Thymus (tissue), 11 donors: ENCODE measurements around the gene APOBR. TPM values are rescaled to one million over a fixed set of nuclear protein-coding genes. Genes with fewer than 3 reads are reported as not detected.

Source experiments
- DNase-seq, 9 donors: peaks; one replicate each; pipeline ENCODE4 v3.0.0-alpha.2; 2013; ENCODE audit warnings: low spot score in 9 of 9, low read depth in 6 of 9, missing footprints in 1 of 9
- H3K27ac ChIP-seq, 2 donors: one replicate each; pipeline ENCODE4 v1.5.1; 2013; ENCODE audit warnings: control low read depth in 1 of 2, low read depth in 1 of 2, low read length in 1 of 2, mild to moderate bottlenecking in 1 of 2, moderate library complexity in 1 of 2
- H3K27me3 ChIP-seq, 2 donors: one replicate each; pipeline ENCODE4 v1.5.1; 2013; ENCODE audit warnings: low read length in 1 of 2; ENCODE audit not compliant: control insufficient read depth in 2 of 2, insufficient read depth in 1 of 2
- H3K36me3 ChIP-seq, 2 donors: one replicate each; pipeline ENCODE4 v1.5.1; 2013; ENCODE audit warnings: low read length in 1 of 2, mild to moderate bottlenecking in 1 of 2, moderate library complexity in 1 of 2; ENCODE audit not compliant: control insufficient read depth in 2 of 2, insufficient read depth in 2 of 2
- H3K4me1 ChIP-seq, 2 donors: one replicate each; pipeline ENCODE4 v1.5.1; 2013; ENCODE audit warnings: low read length in 2 of 2; ENCODE audit not compliant: control insufficient read depth in 2 of 2, insufficient read depth in 2 of 2
- H3K4me3 ChIP-seq, 2 donors: one replicate each; pipeline ENCODE4 v1.5.1; 2013; ENCODE audit warnings: low read length in 2 of 2, control low read depth in 1 of 2, mild to moderate bottlenecking in 1 of 2
- H3K9me3 ChIP-seq, 2 donors: one replicate each; pipeline ENCODE4 v1.5.1; 2013; ENCODE audit warnings: low read length in 1 of 2, mild to moderate bottlenecking in 1 of 2; ENCODE audit not compliant: control insufficient read depth in 2 of 2, insufficient read depth in 1 of 2
- WGBS: extraction: QIAGEN DNeasy Blood & Tissue Kit; methylation state at CpG from one replicate; pipeline ENCODE4 v1.1.7; 2013; 5-methylcytosine and 5-hydroxymethylcytosine counted together
- polyA plus RNA-seq: library from polyadenylated mRNA; stranded (reverse); fragments of 200-250 nt; gene quantifications from one replicate; pipeline ENCODE4 v1.2.3, GENCODE V29; 2013
- total RNA-seq: library from RNA; stranded (reverse); fragments of 120-200 nt; gene quantifications from one replicate; pipeline ENCODE4 v1.2.4, GENCODE V29; 2013
- donor health status: healthy.

APOBR gene
- total and polyA plus RNA-seq, 2 donors, result 1.3 to 10.6 TPM

GRCh38 chr16:28503470-28504259 lies 9.2 kb downstream of the APOBR start:
- peaks cover 3 to 7% of the 10 kb centered on the region in 2 donors for H3K4me1 ChIP-seq
- H3K27ac ChIP-seq, result no peak overlapping the region
- no peaks in the 10 kb centered on the region for H3K36me3 ChIP-seq
- WGBS, result 92% methylated on average over 15 of the region's 15 CpGs
- no peak for DNase-seq
- H3K27me3 ChIP-seq, result peaks cover 0 to 3% of the 10 kb centered on the region in 2 donors
- no peaks in the 10 kb centered on the region for H3K9me3 ChIP-seq
- H3K4me3 ChIP-seq, result no peak overlapping the region

DNA sequence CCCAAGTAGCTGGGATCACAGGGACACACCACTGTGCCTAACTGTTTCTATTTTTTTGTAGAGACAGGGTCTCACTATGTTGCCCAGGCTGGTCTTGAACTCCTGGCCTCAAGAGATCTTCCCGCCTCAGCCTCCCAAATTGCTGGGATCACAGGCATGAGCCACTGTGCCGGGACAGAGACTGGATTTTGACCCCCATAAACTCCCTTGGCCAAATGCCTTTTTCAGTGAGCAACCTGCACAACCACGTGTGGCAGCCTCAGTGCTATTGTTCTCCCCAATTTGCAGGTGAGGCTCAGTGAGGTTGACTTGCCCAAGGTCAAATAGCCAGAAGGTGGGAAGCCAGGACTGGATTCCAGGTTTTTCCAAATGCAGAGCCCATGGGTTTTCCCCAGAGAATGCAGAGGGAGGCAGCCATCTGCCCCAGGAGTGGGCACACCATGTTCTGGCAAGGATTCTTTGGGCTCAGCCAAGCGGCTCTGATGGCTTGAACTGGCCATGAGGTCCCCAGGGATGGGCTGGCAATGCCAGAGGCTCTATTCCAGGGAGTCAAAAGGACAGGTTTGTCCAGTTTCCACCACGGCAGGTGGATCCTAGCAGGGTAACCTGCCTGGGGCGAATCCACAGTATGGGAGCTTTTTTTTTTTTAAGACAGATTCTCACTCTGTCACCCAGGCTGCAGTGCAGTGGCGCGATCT lies 10.4 kb downstream of the APOBR start:
- Histone ChIP-seq H3K27me3 (peaks cover 0 to 3% of the 10 kb centered on the region in 2 donors), H3K36me3 (no peaks in the 10 kb centered on the region)
- WGBS, result 88% methylated on average over 8 of the region's 8 CpGs

DNA sequence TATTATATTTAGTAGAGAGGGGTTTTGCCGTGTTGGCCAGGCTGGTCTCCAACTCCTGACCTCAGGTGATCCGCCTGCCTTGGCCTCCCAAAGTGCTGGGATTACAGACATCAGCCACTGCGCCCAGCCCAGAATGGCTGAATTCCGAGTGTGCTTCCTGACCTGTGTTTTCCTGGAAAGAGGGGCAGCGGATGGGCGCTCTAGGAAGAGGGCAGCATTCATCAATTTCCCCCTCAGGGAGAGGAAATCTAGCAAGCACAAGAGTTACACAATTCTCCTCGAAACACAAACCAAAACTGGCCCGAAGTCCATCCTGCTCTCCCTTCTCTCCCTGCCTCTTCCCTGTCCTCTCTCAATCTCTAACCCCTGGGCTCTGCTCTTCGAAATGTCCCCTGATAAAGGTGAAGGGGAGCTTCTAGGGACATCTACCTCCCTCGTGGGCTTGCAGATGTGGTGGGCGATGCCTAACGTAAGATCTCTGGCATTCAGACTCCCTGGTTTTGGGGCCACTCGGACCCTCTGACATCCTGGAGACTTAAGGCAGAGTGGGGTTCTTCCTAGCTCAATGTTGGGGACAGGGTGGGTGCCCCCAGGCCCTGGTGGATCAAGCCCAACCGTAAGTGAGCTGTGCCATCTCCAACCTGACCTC lies 11.2 kb downstream of the APOBR start:
- no peaks in the 10 kb centered on the region for H3K36me3 ChIP-seq
- H3K27me3 ChIP-seq, result peaks cover 0 to 3% of the 10 kb centered on the region in 2 donors
- peaks cover 3 to 7% of the 10 kb centered on the region in 2 donors for H3K4me1 ChIP-seq
- no peak overlapping the region for H3K27ac ChIP-seq
- H3K4me3 ChIP-seq, result no peak overlapping the region
- DNase-seq, result no peak
- H3K9me3 ChIP-seq, result no peaks in the 10 kb centered on the region
- WGBS, result 93% methylated on average over 14 of the region's 14 CpGs

More for the DNA sequence above, 10.4 kb downstream of the APOBR start:
- Histone ChIP-seq H3K4me1 (peaks cover 3 to 7% of the 10 kb centered on the region in 2 donors), H3K27ac (no peak overlapping the region), H3K4me3 (no peak overlapping the region), H3K9me3 (no peaks in the 10 kb centered on the region)
- no peak for DNase-seq

DNA sequence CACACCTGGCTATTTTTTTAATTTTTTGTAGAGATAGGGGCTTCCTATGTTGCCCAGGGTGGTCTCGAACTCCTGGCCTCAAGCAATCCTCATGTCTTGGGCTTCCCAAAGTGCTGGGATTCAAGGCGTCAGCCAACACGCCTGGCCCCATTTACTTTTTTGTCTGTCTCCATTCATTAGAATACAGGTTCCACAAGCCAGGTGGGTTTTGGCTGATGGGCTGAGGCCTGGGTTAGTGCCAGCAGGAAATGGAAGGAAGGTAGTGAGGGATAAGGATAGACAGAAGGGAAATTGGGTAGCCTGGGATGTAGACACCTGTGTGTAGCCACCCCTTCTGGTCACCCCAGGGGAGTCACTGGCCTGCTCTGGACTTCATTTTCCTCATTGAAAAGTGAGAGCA lies 16.6 kb downstream of the APOBR start:
- 94% methylated on average over 3 of the region's 3 CpGs for WGBS
- Histone ChIP-seq H3K9me3 (no peaks in the 10 kb centered on the region), H3K36me3 (no peaks in the 10 kb centered on the region), H3K27ac (no peak overlapping the region), H3K4me3 (no peak overlapping the region), H3K27me3 (no peaks in the 10 kb centered on the region), H3K4me1 (peaks cover 3 to 7% of the 10 kb centered on the region in 2 donors)
- no peak for DNase-seq

DNA sequence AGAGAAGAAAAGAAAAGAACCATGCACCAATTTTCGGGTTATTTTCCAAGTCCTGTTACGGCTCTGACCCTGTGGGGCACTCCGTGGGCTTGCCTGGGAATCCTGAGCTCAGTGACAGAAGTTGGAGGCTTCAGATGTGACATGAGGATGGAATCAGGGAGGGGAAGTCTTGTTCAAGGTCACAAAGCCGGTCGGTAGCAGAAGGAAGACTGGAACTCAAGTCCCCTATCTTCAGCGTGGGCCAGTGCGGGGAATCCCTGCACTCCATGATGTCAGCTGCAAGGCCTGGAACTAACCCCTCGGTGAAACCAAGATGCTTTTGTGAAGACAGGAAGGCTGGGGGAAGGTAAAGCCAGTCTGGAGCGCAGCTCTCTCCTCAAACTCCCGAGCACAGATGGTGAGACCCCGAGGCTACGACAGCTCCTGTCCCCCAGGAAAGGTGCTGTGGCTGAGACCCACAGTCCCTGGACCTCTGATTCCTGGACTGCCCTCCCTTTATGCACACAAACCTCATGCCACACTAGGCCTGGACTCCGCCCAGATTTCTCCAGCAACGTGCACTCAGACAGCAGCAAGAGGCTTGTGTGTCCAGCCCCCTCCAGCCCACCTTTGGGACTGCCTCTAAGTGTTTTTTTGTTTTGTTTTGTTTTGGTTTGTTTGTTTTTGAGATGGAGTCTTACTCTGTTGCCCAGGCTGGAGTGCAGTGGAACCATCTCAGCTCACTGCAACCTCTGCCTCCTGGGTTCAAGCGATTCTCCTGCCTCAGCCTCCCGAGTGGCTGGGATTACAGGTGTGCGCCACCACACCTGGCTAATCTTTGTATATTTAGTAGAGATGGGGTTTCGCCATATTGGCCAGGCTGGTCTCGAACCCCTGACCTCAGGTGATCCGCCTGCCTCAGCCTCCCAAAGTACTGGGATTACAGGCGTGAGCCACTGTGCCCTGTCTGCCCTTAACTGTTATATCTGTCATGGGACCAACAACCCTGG lies 17.7 kb downstream of the APOBR start:
- H3K4me3 ChIP-seq, result no peak overlapping the region
- H3K4me1 ChIP-seq, result peaks cover 3 to 7% of the 10 kb centered on the region in 2 donors
- 95% methylated on average over 21 of the region's 21 CpGs for WGBS
- H3K27me3 ChIP-seq, result no peaks in the 10 kb centered on the region
- H3K27ac ChIP-seq, result no peak overlapping the region
- H3K36me3 ChIP-seq, result no peaks in the 10 kb centered on the region
- H3K9me3 ChIP-seq, result no peaks in the 10 kb centered on the region
- DNase-seq, result no peak

- no peak for DNase-seq
- no peaks in the 10 kb centered on the region for H3K36me3 ChIP-seq
- H3K4me1 ChIP-seq, result no peaks in the 10 kb centered on the region
- H3K27ac ChIP-seq, result no peak overlapping the region
- H3K27me3 ChIP-seq, result no peaks in the 10 kb centered on the region
- no peak overlapping the region for H3K4me3 ChIP-seq
- WGBS, result 96% methylated on average over 12 of the region's 12 CpGs
- H3K9me3 ChIP-seq, result no peaks in the 10 kb centered on the region
Observed at GRCh38 chr16:28513484-28514181, 19.2 kb downstream of the APOBR start.

DNA sequence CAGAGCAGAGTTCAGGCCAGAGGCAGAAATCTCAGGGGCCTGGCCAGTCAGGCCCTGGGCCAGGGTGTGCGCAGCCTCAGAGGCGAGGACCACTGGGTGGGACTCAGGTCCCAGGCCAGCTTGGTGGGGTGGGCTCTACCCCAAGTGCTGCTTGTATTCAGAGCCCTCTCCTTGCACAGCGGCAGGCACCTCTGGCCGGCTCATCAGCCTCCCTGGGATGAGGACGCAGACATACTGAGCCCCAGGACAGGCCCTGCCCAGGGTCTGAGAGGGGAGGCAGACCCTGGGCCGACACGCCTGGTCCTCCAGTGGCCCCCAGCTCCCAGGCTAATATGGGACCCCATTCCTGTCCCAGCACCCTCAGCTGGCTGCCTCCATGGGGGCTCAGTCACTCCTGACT lies 19.8 kb downstream of the APOBR start:
- Histone ChIP-seq H3K9me3 (no peaks in the 10 kb centered on the region), H3K27ac (no peak overlapping the region), H3K36me3 (no peaks in the 10 kb centered on the region), H3K4me1 (no peaks in the 10 kb centered on the region), H3K4me3 (no peak overlapping the region), H3K27me3 (no peaks in the 10 kb centered on the region)
- DNase-seq, result no peak
- 96% methylated on average over 7 of the region's 7 CpGs for WGBS

- Histone ChIP-seq H3K9me3 (no peaks in the 10 kb centered on the region), H3K36me3 (no peaks in the 10 kb centered on the region), H3K4me1 (no peaks in the 10 kb centered on the region), H3K27me3 (no peaks in the 10 kb centered on the region), H3K4me3 (no peak overlapping the region), H3K27ac (no peak overlapping the region)
- no peak for DNase-seq
- WGBS, result 88% methylated on average over 7 of the region's 7 CpGs
Observed at GRCh38 chr16:28520672-28521071, 26.2 kb downstream of the APOBR start.
